Measurements from ENCODE around the gene SLC31A1. TPM values are rescaled to one million over a fixed set of nuclear protein-coding genes. Genes with fewer than 3 reads are reported as not detected.

Gene SLC31A1
- total and polyA plus RNA-seq, 10 donors = 3.0 to 22.7 (median 18.6) TPM

DNA sequence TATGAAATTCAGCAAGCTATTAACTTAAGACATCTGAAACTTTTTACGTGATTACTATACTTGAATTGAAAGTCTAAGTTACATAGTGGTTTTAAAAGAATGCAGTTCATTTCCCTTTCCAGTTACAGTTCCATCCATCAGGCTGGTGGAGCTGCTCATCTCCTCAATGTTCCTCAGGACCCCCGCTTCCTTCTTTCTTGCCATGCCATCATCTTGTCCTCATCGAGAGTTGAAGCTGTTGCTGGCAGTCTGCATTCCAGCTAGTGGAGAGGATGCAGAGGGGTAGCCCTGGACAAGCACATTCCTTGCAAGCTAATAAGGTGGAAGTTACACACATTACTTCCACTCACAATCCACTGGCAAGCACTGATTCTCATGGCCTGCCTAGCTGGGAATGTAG is 90.6 kb downstream of the SLC31A1 start:
- no peaks in the 10 kb centered on the region for H3K9me3 ChIP-seq
- H3K36me3 ChIP-seq = no peaks in the 10 kb centered on the region
- no peak for DNase-seq
- H3K27ac ChIP-seq = no peak overlapping the region
- no peaks in the 10 kb centered on the region for H3K27me3 ChIP-seq (replicated peaks in 1 of 7)
- H3K4me3 ChIP-seq = no peak overlapping the region
- TF ChIP-seq POLR2A (IDR thresholded peaks at IDR 0.05) (no peak), POLR2AphosphoS5 (IDR thresholded peaks at IDR 0.05) (no peak)
- TF ChIP-seq, protein P1, sequence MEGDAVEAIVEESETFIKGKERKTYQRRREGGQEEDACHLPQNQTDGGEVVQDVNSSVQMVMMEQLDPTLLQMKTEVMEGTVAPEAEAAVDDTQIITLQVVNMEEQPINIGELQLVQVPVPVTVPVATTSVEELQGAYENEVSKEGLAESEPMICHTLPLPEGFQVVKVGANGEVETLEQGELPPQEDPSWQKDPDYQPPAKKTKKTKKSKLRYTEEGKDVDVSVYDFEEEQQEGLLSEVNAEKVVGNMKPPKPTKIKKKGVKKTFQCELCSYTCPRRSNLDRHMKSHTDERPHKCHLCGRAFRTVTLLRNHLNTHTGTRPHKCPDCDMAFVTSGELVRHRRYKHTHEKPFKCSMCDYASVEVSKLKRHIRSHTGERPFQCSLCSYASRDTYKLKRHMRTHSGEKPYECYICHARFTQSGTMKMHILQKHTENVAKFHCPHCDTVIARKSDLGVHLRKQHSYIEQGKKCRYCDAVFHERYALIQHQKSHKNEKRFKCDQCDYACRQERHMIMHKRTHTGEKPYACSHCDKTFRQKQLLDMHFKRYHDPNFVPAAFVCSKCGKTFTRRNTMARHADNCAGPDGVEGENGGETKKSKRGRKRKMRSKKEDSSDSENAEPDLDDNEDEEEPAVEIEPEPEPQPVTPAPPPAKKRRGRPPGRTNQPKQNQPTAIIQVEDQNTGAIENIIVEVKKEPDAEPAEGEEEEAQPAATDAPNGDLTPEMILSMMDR (IDR thresholded peaks at IDR 0.05 in 8 of 11, conservative IDR thresholded peaks at IDR 0.05 in 3 of 11) = no peak
- WGBS, 5 donors = 83 to 92% (median 86%) methylated on average over 3 of the region's 3 CpGs
- intact Hi-C loops (cut with DNase I; ENCODE audit: low total_unique reads) = no loop called here
- no peaks in the 10 kb centered on the region for H3K4me1 ChIP-seq

DNA sequence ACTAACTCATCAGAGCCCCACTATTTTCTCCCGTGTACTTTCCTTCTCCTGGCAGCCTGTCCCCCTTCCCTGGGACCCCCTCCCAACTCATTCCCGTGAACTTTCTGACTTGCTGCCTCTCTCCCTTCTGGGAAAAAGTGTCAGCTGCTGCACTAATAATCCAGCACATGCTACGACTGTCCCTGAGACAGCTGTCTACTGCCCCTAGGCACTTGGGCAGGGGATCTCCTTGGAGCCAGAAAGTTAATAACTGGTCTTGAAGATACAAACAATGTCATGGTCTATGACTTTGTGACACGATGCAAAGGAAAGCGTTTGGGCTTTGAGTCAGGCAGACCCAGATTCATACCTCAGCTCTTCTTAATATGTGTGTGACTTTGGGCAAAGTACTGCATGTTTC is 91.9 kb downstream of the SLC31A1 start:
- no peak for DNase-seq
- no peaks in the 10 kb centered on the region for H3K4me1 ChIP-seq
- H3K36me3 ChIP-seq = no peaks in the 10 kb centered on the region
- TF ChIP-seq, protein P1 (IDR thresholded peaks at IDR 0.05 in 8 of 11, conservative IDR thresholded peaks at IDR 0.05 in 3 of 11) = no peak
- TF ChIP-seq POLR2A (IDR thresholded peaks at IDR 0.05) (no peak), POLR2AphosphoS5 (IDR thresholded peaks at IDR 0.05) (no peak)
- H3K27me3 ChIP-seq (replicated peaks in 1 of 7) = no peaks in the 10 kb centered on the region
- intact Hi-C loops (cut with DNase I; ENCODE audit: low total_unique reads) = no loop called here
- no peak overlapping the region for H3K27ac ChIP-seq
- no peaks in the 10 kb centered on the region for H3K9me3 ChIP-seq
- WGBS, 5 donors = 83 to 90% (median 87%) methylated on average over 5 of the region's 5 CpGs
- no peak overlapping the region for H3K4me3 ChIP-seq

Other genes starting within 250 kb of the SLC31A1 start
- gene ZNF883, start 209.4 kb upstream of the SLC31A1 start, total RNA-seq = 1 to 10 TPM in 6 of 7 donors, under 1 TPM in 1; 0.86 to 3.2 (median 1.6) TPM
- gene ZNF883, start 209.4 kb upstream of the SLC31A1 start, polyA plus RNA-seq = 1 to 10 TPM in 2 of 3 donors, under 1 TPM in 1; 0.61 to 1.4 (median 1.1) TPM
- gene ZFP37, start 164.8 kb upstream of the SLC31A1 start, total RNA-seq = 1 to 10 TPM; 2.2 to 4.1 (median 2.9) TPM
- under 1 TPM; 0.65 to 0.74 (median 0.71) TPM for gene ZFP37, start 164.8 kb upstream of the SLC31A1 start, polyA plus RNA-seq
- 10 to 100 TPM; 30.8 to 97.3 (median 58.5) TPM for gene SLC31A2, start 70.5 kb upstream of the SLC31A1 start, total RNA-seq
- gene SLC31A2, start 70.5 kb upstream of the SLC31A1 start, polyA plus RNA-seq = 10 to 100 TPM in 2 of 3 donors, 1 to 10 TPM in 1; 7.7 to 13.5 (median 12.4) TPM
- gene FKBP15, start 267 bp upstream of the SLC31A1 start, total RNA-seq = 10 to 100 TPM; 50.7 to 68.0 (median 60.0) TPM
- gene FKBP15, start 267 bp upstream of the SLC31A1 start, polyA plus RNA-seq = 10 to 100 TPM; 11.5 to 18.4 (median 12.4) TPM
- gene CDC26, start 54.0 kb downstream of the SLC31A1 start, total RNA-seq = 10 to 100 TPM; 20.6 to 31.3 (median 27.1) TPM
- 10 to 100 TPM; 41.5 to 42.9 (median 41.8) TPM for gene CDC26, start 54.0 kb downstream of the SLC31A1 start, polyA plus RNA-seq
- 10 to 100 TPM; 13.5 to 20.2 (median 17.5) TPM for gene PRPF4, start 54.1 kb downstream of the SLC31A1 start, total RNA-seq
- gene PRPF4, start 54.1 kb downstream of the SLC31A1 start, polyA plus RNA-seq = 10 to 100 TPM in 2 of 3 donors, 1 to 10 TPM in 1; 7.7 to 12.4 (median 10.5) TPM
- gene RNF183, start 81.8 kb downstream of the SLC31A1 start, total RNA-seq = under 1 TPM in 1 of 7 donors, not detected in 6; 0.35 TPM
- gene RNF183, start 81.8 kb downstream of the SLC31A1 start, polyA plus RNA-seq = under 1 TPM; 0.06 to 0.09 (median 0.08) TPM
- gene WDR31, start 118.7 kb downstream of the SLC31A1 start, total RNA-seq = 1 to 10 TPM in 3 of 7 donors, under 1 TPM in 4; 0.46 to 2.3 (median 0.94) TPM
- gene WDR31, start 118.7 kb downstream of the SLC31A1 start, polyA plus RNA-seq = under 1 TPM; 0.15 to 0.35 (median 0.27) TPM
- gene BSPRY, start 128.0 kb downstream of the SLC31A1 start, total RNA-seq = 1 to 10 TPM in 3 of 7 donors, under 1 TPM in 4; 0.47 to 1.7 (median 0.79) TPM
- under 1 TPM; 0.26 to 0.77 (median 0.26) TPM for gene BSPRY, start 128.0 kb downstream of the SLC31A1 start, polyA plus RNA-seq
- 10 to 100 TPM; 13.5 to 38.3 (median 16.7) TPM for gene HDHD3, start 155.4 kb downstream of the SLC31A1 start, total RNA-seq
- gene HDHD3, start 155.4 kb downstream of the SLC31A1 start, polyA plus RNA-seq = 10 to 100 TPM; 17.2 to 26.0 (median 23.8) TPM
- 10 to 100 TPM; 19.3 to 31.1 (median 29.5) TPM for gene ALAD, start 179.7 kb downstream of the SLC31A1 start, total RNA-seq
- gene ALAD, start 179.7 kb downstream of the SLC31A1 start, polyA plus RNA-seq = 10 to 100 TPM; 14.4 to 21.7 (median 15.9) TPM
- gene POLE3, start 189.1 kb downstream of the SLC31A1 start, total RNA-seq = 10 to 100 TPM; 29.3 to 53.0 (median 36.9) TPM
- gene POLE3, start 189.1 kb downstream of the SLC31A1 start, polyA plus RNA-seq = 10 to 100 TPM; 30.6 to 45.6 (median 44.5) TPM
- under 1 TPM in 5 of 7 donors, not detected in 2; 0.37 to 0.92 (median 0.46) TPM for gene C9orf43, start 189.2 kb downstream of the SLC31A1 start, total RNA-seq
- under 1 TPM; 0.27 to 0.59 (median 0.48) TPM for gene C9orf43, start 189.2 kb downstream of the SLC31A1 start, polyA plus RNA-seq
- 100 to 1,000 TPM in 1 of 7 donors, 10 to 100 TPM in 6; 63.2 to 122 (median 84.4) TPM for gene RGS3, start 242.2 kb downstream of the SLC31A1 start, total RNA-seq
- 10 to 100 TPM; 17.5 to 48.3 (median 26.5) TPM for gene RGS3, start 242.2 kb downstream of the SLC31A1 start, polyA plus RNA-seq